Hematopoietic multipotent progenitor cell treated with erythropoietin and hydrocortisone succinate and interleukin-3 and kit ligand, for 8 days (in vitro differentiated cells): ENCODE data around the gene ALPI.
"Not testable (repeated sequence)": the region's sequence is repeated elsewhere in the genome, so short reads cannot be mapped to it uniquely, and the experiment has no call there.

Experiments used
- DNase-seq: peaks from one replicate; pipeline ENCODE4 v3.0.0-alpha.2; 2015

ALPI gene

DNA sequence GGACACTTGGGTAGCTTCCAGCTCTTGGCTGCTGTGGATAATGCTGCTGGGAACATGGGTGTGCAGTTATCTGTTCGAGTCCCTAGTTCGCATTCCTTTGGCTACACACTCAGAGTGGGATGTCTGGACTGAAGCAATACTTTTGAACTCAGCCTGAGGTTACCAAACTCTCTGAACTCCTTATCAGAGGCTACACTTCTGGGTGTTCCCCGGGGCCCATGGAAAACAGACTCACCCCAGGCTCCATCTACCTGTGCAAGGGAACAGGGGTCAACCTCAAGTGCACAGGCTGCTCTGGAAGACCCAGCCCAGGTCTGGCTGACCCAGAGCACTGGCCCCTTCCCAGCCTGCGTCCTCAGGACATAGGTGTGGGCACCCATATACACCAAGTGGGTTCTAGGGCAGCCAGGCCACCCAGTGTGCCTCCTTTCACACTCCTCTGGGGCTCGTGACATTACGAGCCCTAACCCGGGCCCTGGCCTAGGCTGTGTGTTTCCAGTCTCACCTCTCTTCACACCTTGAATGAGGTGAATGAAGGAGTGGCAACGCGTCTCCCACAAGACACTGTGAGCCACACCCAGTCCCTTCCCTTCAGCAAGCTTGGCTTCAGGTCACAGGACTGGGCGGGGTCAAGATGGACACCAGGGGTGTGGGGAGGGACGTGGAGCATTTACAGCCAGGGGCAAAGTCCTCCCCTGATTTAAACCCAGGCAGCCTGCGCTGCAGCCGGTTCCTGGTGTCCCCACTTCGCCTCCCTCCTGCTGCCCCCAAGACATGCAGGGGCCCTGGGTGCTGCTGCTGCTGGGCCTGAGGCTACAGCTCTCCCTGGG lies at the start of gene ALPI:
Gene ALPI, plus strand, starts transcription at position 728 of the 830 bp plus-strand sequence. Its CDS starts 47 bp downstream, at position 775.
- no peak for DNase-seq

DNA sequence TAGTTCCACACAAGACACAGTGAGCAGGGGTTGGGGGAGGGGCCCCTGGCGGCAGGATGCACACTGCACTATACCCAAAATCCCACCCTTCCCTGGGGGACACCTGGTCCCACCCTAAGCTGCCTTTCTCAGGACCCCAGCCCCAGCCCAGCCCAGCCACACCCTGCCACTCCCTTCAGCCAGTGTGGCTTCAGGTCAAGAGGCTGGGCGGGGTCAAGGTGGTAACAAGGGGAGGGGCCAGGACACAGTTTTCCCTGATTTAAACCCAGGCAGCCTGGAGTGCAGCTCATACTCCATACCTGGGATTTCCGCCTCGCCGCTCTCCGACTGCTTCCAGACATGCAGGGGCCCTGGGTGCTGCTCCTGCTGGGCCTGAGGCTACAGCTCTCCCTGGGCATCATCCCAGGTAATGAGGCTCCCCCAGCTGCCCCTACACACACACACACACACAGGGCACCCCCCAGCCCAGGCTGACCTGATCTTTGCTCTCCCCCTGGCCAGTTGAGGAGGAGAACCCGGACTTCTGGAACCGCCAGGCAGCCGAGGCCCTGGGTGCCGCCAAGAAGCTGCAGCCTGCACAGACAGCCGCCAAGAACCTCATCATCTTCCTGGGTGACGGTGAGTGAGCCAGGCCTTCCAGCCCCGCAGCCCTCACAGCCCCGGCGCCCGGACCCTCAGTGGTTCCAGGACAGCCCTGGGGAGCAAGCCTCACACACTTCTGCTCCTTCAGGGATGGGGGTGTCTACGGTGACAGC lies 49.2 kb upstream of the ALPI start, which contains the start of gene ALPG:
Gene ALPG, plus strand, starts transcription at position 289 of the 755 bp plus-strand sequence. Its CDS starts 51 bp downstream, at position 340.
- DNase-seq, result no peak

- not testable (repeated sequence) for DNase-seq
Measured at GRCh38 chr2:232407428-232408150, 48.4 kb upstream of the ALPI start.

DNA sequence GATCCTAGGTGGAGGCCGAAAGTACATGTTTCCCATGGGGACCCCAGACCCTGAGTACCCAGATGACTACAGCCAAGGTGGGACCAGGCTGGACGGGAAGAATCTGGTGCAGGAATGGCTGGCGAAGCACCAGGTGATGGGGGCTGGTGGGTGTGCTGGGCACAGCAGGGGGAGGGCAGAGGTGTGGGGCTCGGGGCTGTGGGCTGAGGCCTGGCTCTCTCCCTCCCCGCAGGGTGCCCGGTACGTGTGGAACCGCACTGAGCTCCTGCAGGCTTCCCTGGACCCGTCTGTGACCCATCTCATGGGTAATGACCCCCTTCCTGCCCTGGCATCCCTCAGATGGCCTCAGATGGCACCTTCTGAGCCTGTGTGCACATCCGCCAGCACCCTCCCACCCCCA lies 47.7 kb upstream of the ALPI start:
- not testable (repeated sequence) for DNase-seq

DNA sequence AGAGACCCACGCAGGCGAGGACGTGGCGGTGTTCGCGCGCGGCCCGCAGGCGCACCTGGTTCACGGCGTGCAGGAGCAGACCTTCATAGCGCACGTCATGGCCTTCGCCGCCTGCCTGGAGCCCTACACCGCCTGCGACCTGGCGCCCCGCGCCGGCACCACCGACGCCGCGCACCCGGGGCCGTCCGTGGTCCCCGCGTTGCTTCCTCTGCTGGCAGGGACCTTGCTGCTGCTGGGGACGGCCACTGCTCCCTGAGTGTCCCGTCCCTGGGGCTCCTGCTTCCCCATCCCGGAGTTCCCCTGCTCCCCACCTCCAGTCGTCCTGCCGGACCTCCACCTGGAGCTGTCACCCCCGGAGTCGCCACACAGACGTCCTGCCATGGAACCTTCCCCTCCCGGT lies 46.3 kb upstream of the ALPI start:
- not testable (repeated sequence) for DNase-seq

GRCh38 chr2:232410238-232410900 lies 45.6 kb upstream of the ALPI start:
- no peak for DNase-seq

DNA sequence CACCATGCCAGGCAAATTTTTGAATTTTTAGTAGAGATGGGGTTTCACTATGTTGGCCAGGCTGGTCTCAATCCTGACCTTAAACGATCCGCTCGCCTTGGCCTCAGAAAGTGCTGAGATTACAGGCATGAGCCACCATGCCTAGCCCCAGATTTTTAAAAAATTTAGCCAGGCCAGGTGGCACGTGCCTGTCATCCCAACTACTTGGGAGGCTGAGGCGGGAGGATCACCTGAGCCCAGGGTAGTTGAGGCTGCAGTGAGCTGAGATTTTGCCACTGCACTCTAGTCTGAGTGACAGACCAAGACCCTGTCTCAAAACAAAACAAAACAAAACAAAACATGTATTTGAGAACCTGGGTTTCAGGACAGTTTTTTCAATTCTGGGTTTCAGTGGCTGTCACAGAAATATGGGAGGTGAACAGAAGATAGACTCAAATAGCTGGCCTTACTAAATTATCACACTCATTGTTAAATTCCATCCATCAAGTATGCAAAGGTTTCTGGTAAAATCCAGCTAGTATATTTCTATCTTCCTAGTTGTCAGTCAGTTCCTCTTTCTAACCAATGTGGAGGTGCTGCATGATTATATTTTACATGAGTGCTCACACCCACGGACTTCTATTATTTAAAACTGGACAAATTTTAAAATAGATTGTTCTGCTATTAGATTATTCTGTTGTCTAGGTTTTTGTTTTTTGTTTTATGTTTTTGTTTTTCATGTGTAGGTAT lies 43.9 kb upstream of the ALPI start:
- no peak for DNase-seq

DNA sequence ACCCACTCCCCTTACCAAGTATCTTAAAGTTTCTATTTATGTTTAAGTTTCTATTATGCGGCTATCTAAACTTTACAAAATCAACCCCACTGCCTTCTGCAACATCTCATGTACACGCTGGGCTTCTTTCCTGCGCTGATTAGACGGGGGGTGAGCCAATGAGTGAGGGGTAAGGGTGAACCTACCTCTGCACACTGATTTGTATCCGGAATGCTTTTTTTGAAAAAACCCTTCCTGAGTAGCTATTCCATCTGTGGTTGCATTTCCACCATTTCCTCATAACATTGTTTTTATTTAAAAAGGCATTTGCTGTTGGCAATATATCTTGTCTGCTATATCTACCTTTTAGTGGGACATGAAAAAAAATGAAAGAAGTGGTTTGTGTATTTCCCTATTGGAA lies 43.0 kb upstream of the ALPI start:
- DNase-seq, result no peak

GRCh38 chr2:232415138-232415690 lies 40.7 kb upstream of the ALPI start:
- no peak for DNase-seq

DNA sequence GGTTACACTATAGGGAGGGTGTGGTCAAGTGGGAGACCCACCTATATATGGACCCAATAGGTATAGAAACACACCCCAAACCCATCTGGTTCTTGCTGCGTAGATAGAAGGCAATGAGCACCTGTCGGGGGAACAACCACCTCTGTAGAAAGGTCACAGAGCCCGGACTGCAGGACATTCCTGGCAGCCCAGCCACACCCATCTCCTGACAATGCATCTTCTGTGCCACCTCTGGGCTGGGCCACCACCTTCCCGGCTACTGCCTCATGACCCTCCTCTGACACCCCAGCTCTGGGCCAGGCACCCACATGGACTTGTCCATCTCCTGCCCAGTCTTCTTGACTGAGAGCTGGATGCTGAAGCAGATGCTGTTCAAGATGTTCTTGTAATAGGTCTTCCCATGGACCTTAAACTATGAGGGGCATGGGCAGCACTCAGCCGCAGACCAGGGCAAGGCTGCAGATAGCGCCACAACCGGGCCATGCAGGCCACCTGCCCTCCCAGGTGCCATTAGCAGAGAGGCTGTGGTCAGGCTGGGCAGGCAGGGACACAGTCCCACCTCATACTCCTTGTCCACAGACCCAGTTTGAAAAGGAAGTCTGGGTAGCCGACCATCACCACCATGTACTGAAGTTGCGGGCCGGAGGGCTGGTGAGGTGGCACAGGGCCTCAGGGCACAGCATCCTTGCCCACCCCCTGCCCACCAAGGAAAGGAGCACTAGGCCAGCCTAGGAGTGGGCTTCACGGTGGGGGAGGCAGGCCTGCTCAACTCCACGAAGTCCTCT lies 40.0 kb upstream of the ALPI start:
- DNase-seq, result no peak

DNA sequence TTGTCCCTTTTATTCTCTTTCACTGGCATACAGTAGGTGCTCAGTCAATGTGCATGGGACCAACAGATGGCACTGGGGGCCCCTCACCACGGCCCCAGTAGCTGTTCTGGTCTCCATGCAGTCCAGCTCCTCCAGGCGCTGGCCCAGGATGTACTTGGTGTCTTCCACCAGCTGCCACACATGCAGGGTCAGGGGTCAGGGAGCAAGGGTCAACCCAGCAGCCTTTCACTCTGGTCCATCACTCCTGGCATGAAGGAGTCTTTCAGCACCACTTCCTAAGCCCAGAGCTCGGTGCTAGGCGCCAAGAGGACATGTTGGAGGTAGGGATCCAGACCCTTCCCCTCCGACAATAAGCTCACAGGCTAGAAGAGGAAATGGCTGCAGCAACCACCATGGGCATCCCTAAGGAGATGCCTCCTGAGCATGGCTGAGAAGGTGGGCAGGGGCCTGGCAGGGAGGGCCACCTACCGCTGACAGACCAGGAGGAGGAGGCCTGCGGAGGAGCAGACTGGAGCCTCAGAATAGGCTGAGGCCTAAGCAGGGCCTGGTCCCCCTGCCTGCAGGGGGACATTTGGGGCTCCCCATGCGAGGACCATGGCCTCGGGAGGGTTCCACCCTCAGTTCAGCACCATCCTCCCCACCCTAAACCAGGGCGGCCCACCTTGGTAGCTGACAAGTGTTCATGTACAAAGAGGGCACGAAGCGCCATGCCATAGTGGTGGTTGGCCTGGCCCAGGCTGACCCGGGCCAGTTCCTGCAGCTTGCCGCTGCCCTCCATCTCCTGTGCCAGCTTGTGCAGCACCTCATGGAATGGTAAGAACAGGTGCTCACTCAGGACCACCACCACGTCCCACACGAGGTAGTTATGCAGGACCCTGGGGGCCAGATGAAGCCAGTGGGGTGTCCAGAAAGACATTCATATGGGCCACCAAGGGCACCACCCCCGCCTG lies 39.2 kb upstream of the ALPI start:
- DNase-seq, result no peak

- DNase-seq, result no peak
Measured at GRCh38 chr2:232417489-232417888, 38.5 kb upstream of the ALPI start.

GRCh38 chr2:232418056-232418455 lies 37.9 kb upstream of the ALPI start:
- DNase-seq, result no peak

DNA sequence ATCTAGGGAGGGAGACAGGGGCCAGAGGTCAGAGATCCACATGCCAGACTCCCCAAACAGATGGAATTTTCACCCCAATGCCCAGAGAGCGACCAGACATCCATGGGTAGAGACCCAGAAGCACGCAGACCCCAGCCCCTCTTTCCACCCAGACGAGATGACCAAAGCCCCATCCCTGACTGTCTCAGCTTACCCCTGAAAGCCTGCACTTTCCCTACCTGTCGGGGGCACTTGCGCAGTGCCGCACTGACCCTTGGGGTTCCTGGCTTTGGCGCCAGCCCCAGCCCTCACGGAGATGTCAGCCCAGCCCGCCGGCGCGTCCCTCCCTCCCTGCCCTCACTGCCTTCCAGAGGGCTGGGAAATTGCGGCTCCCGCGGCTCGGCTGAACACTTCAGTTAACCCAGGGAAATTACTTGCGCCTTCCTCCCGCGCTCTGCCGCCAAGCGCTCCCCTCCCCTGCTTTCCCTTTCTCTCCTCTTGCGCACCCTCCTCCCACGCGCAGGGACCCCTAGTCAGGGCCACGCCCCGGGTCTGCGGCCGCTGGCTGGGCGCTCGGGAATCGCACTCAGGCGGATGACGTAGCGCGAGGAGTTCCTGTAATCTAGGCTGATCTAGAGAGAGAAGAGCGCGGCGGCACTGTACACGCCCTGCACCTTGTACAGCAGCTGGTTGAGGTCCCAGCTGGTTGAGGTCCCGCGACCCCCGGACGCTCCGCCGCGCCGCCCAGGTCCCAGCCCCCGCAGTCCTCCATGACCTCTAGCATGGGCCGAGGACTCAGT lies 37.3 kb upstream of the ALPI start:
- no peak for DNase-seq

DNA sequence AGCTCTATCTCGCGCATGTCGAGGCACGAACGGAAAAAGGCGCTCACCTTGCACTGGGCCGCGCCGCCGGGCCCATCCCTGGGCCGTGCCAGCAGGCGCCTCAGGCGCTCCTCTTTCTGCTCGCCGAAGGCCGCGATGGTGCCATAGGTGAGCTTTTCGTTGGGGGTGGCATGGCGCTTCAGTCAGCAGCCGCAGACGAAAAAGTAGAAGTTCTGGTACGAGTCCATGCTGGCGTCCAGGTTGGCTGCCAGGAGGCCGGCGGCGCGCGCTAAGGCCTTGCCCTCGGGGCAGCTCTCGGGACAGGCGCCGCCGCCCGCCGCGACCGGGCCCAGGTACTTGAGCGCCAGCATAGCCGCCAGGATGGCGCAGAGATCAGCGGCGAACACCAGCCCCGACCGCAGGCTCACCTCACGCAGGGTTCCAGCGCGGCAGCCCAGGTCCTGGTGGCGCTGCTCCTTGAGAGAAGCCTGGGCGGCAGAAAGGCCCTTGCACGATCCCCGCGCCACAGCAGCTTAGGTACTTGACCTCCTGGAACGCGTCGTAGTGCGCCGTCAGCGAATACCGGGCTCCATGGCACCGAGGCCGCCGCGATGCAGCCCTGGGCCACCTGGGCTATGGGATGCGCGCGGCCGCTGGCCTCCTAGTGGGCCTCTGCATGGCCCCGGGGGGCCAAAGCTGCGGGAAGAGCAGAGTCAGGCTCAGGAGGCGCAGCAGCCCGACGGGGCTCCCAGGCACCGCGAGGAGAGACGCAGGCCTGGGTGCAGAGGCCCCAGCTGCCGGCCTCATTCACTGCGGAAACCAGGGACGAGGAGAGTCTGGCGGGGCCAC lies 36.5 kb upstream of the ALPI start:
- no peak for DNase-seq

- DNase-seq, result no peak
Measured at GRCh38 chr2:232420073-232420454, 35.9 kb upstream of the ALPI start.

DNA sequence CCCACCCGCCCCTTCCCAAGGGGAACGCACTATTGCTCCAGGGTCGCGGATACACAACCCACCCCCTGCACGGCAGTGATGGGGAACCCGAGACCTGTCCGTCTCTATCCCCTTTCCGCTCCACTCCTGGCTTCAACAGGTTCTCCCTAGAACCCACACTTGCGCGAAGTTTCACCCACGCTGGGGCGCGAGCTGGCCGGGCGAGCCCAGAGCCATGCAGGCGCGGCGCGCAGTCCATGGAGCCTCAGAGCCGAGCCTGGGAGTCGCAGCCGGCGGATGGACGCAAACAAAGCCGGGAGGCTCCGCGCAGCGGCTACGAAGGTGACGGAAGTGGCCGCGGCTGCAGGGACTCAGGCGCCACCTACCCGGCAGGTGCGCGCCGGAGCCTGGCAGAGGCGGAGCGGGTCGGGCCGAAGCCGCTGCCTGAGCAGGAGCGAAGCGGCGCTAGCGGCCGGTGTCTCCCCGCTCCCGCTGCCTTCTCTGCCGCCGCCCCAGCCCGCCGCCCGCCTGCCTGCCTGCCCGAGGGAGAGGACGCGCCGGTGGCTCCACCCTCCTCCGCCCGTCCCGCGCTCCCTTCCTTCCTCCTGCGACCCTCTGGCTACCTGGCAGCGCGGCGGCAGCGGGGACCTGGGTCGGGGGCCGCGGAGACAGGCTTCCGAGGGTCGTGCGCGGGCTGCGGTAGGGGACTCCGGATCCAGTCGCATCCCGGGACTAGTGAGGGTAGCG lies 35.3 kb upstream of the ALPI start:
- no peak for DNase-seq
